Measurements from ENCODE around the gene SLC1A3. TPM values are rescaled to one million over a fixed set of nuclear protein-coding genes. Genes with fewer than 3 reads are reported as not detected.
"Not testable (repeated sequence)": the region's sequence is repeated elsewhere in the genome, so short reads cannot be mapped to it uniquely, and the experiment has no call there.

Gene SLC1A3
- total and polyA plus RNA-seq, 4 donors, result 0.61 to 23.5 (median 16.1) TPM

- Histone ChIP-seq H3K9me3 (ENCODE audit: control insufficient read depth, low read length) (no peaks in the 10 kb centered on the region), H3K27ac (ENCODE audit: low read depth in 1 of 2, low read length in 2 of 2) (no peak overlapping the region), H3K4me3 (ENCODE audit: low read length in 2 of 2) (no peak overlapping the region), H3K27me3 (ENCODE audit: control insufficient read depth in 1 of 2, insufficient read depth in 2 of 2, low read length in 1 of 2) (no peaks in the 10 kb centered on the region), H3K4me1 (ENCODE audit: control insufficient read depth in 1 of 2, insufficient read depth in 2 of 2, low read length in 2 of 2) (no peaks in the 10 kb centered on the region), H3K36me3 (ENCODE audit: control insufficient read depth in 1 of 2, insufficient read depth in 2 of 2, low read length in 1 of 2) (no peaks in the 10 kb centered on the region)
- WGBS, 2 donors, result 84 to 91% methylated on average over 1 of the region's 1 CpG
- intact Hi-C loops (cut with DNase I), result no loop called here
- ATAC-seq (ENCODE audit: low FRiP score) (no peak), DNase-seq (no peak)
Observed at GRCh38 chr5:36643162-36643561, 36.8 kb downstream of the SLC1A3 start.

GRCh38 chr5:36643841-36644240 is 37.4 kb downstream of the SLC1A3 start:
- ATAC-seq (ENCODE audit: low FRiP score); intact Hi-C loops (cut with DNase I); H3K27me3 ChIP-seq (ENCODE audit: control insufficient read depth in 1 of 2, insufficient read depth in 2 of 2, low read length in 1 of 2); H3K27ac ChIP-seq (ENCODE audit: low read depth in 1 of 2, low read length in 2 of 2); DNase-seq; H3K4me3 ChIP-seq (ENCODE audit: low read length in 2 of 2); H3K4me1 ChIP-seq (ENCODE audit: control insufficient read depth in 1 of 2, insufficient read depth in 2 of 2, low read length in 2 of 2); H3K36me3 ChIP-seq (ENCODE audit: control insufficient read depth in 1 of 2, insufficient read depth in 2 of 2, low read length in 1 of 2); H3K9me3 ChIP-seq (ENCODE audit: control insufficient read depth, low read length): not testable (repeated sequence)
- 83 to 84% methylated on average over 5 of the region's 5 CpGs for WGBS, 2 donors

- ATAC-seq (ENCODE audit: low FRiP score), result no peak
- no peak overlapping the region for H3K27ac ChIP-seq (ENCODE audit: low read depth in 1 of 2, low read length in 2 of 2)
- WGBS, 2 donors, result 89% methylated on average over 3 of the region's 3 CpGs
- H3K9me3 ChIP-seq (ENCODE audit: control insufficient read depth, low read length), result no peaks in the 10 kb centered on the region
- no peaks in the 10 kb centered on the region for H3K4me1 ChIP-seq (ENCODE audit: control insufficient read depth in 1 of 2, insufficient read depth in 2 of 2, low read length in 2 of 2)
- no peaks in the 10 kb centered on the region for H3K36me3 ChIP-seq (ENCODE audit: control insufficient read depth in 1 of 2, insufficient read depth in 2 of 2, low read length in 1 of 2)
- H3K4me3 ChIP-seq (ENCODE audit: low read length in 2 of 2), result no peak overlapping the region
- H3K27me3 ChIP-seq (ENCODE audit: control insufficient read depth in 1 of 2, insufficient read depth in 2 of 2, low read length in 1 of 2), result no peaks in the 10 kb centered on the region
- DNase-seq, result no peak
- intact Hi-C loops (cut with DNase I), result no loop called here
Observed at GRCh38 chr5:36644727-36645126, 38.3 kb downstream of the SLC1A3 start.

- no peaks in the 10 kb centered on the region for H3K27me3 ChIP-seq (ENCODE audit: control insufficient read depth in 1 of 2, insufficient read depth in 2 of 2, low read length in 1 of 2)
- no peaks in the 10 kb centered on the region for H3K36me3 ChIP-seq (ENCODE audit: control insufficient read depth in 1 of 2, insufficient read depth in 2 of 2, low read length in 1 of 2)
- no peak overlapping the region for H3K27ac ChIP-seq (ENCODE audit: low read depth in 1 of 2, low read length in 2 of 2)
- intact Hi-C loops (cut with DNase I), result no loop called here
- WGBS, 2 donors, result 79 to 92% methylated on average over 3 of the region's 3 CpGs
- H3K4me3 ChIP-seq (ENCODE audit: low read length in 2 of 2), result no peak overlapping the region
- no peaks in the 10 kb centered on the region for H3K4me1 ChIP-seq (ENCODE audit: control insufficient read depth in 1 of 2, insufficient read depth in 2 of 2, low read length in 2 of 2)
- H3K9me3 ChIP-seq (ENCODE audit: control insufficient read depth, low read length), result no peaks in the 10 kb centered on the region
- DNase-seq (no peak), ATAC-seq (ENCODE audit: low FRiP score) (no peak)
Observed at GRCh38 chr5:36646100-36646499, 39.7 kb downstream of the SLC1A3 start.

DNA sequence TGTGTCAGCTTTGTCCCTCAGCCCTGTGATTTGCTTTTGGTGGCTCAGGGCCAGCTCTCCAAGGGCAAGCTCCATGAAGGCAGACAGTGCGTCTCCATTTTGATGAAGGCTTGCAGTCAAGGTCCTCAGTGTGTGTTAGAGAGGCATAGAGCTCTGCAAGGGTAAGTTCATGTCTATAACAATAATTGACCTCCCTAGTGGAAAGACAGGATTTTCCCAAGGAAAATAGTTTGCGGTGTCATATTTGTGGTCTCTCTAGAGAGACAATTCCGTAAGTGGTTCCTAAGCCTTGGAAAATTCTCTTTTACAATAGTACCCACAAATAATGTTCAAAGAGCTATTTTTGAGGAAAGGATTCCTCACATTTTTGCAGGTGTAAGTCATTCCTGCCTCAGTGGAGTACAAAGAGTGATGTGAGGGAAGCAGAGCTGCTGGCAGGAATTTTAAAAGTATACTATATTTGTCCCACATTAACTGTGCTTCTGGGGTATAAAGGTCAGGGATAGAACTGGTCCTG is 40.2 kb downstream of the SLC1A3 start:
- ATAC-seq (ENCODE audit: low FRiP score) (no peak), DNase-seq (no peak)
- no peaks in the 10 kb centered on the region for H3K27me3 ChIP-seq (ENCODE audit: control insufficient read depth in 1 of 2, insufficient read depth in 2 of 2, low read length in 1 of 2)
- intact Hi-C loops (cut with DNase I), result no loop called here
- H3K4me3 ChIP-seq (ENCODE audit: low read length in 2 of 2), result no peak overlapping the region
- H3K27ac ChIP-seq (ENCODE audit: low read depth in 1 of 2, low read length in 2 of 2), result no peak overlapping the region
- WGBS, 2 donors, result 79 to 83% methylated on average over 3 of the region's 3 CpGs
- H3K4me1 ChIP-seq (ENCODE audit: control insufficient read depth in 1 of 2, insufficient read depth in 2 of 2, low read length in 2 of 2), result no peaks in the 10 kb centered on the region
- H3K36me3 ChIP-seq (ENCODE audit: control insufficient read depth in 1 of 2, insufficient read depth in 2 of 2, low read length in 1 of 2), result no peaks in the 10 kb centered on the region
- no peaks in the 10 kb centered on the region for H3K9me3 ChIP-seq (ENCODE audit: control insufficient read depth, low read length)

DNA sequence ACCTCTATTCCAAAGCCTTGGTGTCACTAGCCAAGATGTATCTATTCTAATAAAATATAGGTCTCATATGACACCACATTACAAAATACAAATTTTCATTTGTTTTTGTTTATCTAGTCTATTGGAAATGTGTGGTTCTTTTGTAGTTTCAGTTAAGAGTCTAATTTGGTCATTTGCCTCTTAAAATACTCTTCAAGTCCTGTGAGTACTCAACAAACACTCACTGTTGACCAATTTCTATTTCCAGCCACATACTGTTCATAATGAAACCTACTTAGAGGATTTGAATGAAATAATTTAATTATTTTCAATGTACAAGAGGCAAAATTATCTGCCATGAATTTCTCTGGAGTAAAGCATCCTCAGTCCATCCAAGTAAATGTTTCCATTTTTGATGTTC is 40.6 kb downstream of the SLC1A3 start:
- DNase-seq (no peak), ATAC-seq (ENCODE audit: low FRiP score) (no peak)
- no peak overlapping the region for H3K4me3 ChIP-seq (ENCODE audit: low read length in 2 of 2)
- H3K36me3 ChIP-seq (ENCODE audit: control insufficient read depth in 1 of 2, insufficient read depth in 2 of 2, low read length in 1 of 2), result no peaks in the 10 kb centered on the region
- no peaks in the 10 kb centered on the region for H3K9me3 ChIP-seq (ENCODE audit: control insufficient read depth, low read length)
- H3K4me1 ChIP-seq (ENCODE audit: control insufficient read depth in 1 of 2, insufficient read depth in 2 of 2, low read length in 2 of 2), result peaks cover 0 to 1% of the 10 kb centered on the region in 2 donors
- no peak overlapping the region for H3K27ac ChIP-seq (ENCODE audit: low read depth in 1 of 2, low read length in 2 of 2)
- intact Hi-C loops (cut with DNase I), result no loop called here
- no peaks in the 10 kb centered on the region for H3K27me3 ChIP-seq (ENCODE audit: control insufficient read depth in 1 of 2, insufficient read depth in 2 of 2, low read length in 1 of 2)

DNA sequence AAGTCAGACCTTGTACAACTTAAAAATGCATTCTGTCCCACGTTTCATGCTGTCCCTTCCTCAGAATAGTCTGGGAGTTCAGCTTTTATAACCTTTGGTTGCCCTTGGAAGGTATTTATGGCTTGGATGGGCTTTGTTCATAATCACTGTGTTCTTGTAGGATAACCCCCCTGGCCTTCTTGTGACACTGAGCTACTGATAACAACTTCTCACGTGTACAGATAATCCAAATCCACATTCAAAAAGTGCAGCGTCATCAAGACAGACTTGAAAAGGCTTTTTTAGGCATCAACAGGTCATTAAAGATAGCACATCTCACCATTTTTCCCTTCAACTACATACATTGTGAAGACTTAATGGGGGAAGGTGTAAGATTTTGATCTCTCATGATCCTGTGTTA is 42.0 kb downstream of the SLC1A3 start:
- H3K9me3 ChIP-seq (ENCODE audit: control insufficient read depth, low read length), result peaks cover 2% of the 10 kb centered on the region
- intact Hi-C loops (cut with DNase I), result no loop called here
- 86 to 87% methylated on average over 3 of the region's 3 CpGs for WGBS, 2 donors
- no peaks in the 10 kb centered on the region for H3K27me3 ChIP-seq (ENCODE audit: control insufficient read depth in 1 of 2, insufficient read depth in 2 of 2, low read length in 1 of 2)
- ATAC-seq (ENCODE audit: low FRiP score) (no peak), DNase-seq (no peak)
- no peak overlapping the region for H3K27ac ChIP-seq (ENCODE audit: low read depth in 1 of 2, low read length in 2 of 2)
- H3K36me3 ChIP-seq (ENCODE audit: control insufficient read depth in 1 of 2, insufficient read depth in 2 of 2, low read length in 1 of 2), result no peaks in the 10 kb centered on the region
- H3K4me1 ChIP-seq (ENCODE audit: control insufficient read depth in 1 of 2, insufficient read depth in 2 of 2, low read length in 2 of 2), result peaks cover 0 to 1% of the 10 kb centered on the region in 2 donors
- no peak overlapping the region for H3K4me3 ChIP-seq (ENCODE audit: low read length in 2 of 2)

GRCh38 chr5:36651761-36652685 is 45.6 kb downstream of the SLC1A3 start:
- Histone ChIP-seq H3K36me3 (ENCODE audit: control insufficient read depth in 1 of 2, insufficient read depth in 2 of 2, low read length in 1 of 2) (no peaks in the 10 kb centered on the region), H3K27me3 (ENCODE audit: control insufficient read depth in 1 of 2, insufficient read depth in 2 of 2, low read length in 1 of 2) (no peaks in the 10 kb centered on the region), H3K4me3 (ENCODE audit: low read length in 2 of 2) (no peak overlapping the region), H3K4me1 (ENCODE audit: control insufficient read depth in 1 of 2, insufficient read depth in 2 of 2, low read length in 2 of 2) (peaks cover 0 to 1% of the 10 kb centered on the region in 2 donors), H3K27ac (ENCODE audit: low read depth in 1 of 2, low read length in 2 of 2) (no peak overlapping the region), H3K9me3 (ENCODE audit: control insufficient read depth, low read length) (peaks cover 2% of the 10 kb centered on the region)
- WGBS, 2 donors, result 22 to 30% methylated on average over 9 of the region's 9 CpGs
- intact Hi-C loops (cut with DNase I), result no loop called here
- DNase-seq, result no peak
- ATAC-seq (ENCODE audit: low FRiP score), result no peak
